ENCODE measurements around the gene HOXA5.

- TF ChIP-seq, protein P1, sequence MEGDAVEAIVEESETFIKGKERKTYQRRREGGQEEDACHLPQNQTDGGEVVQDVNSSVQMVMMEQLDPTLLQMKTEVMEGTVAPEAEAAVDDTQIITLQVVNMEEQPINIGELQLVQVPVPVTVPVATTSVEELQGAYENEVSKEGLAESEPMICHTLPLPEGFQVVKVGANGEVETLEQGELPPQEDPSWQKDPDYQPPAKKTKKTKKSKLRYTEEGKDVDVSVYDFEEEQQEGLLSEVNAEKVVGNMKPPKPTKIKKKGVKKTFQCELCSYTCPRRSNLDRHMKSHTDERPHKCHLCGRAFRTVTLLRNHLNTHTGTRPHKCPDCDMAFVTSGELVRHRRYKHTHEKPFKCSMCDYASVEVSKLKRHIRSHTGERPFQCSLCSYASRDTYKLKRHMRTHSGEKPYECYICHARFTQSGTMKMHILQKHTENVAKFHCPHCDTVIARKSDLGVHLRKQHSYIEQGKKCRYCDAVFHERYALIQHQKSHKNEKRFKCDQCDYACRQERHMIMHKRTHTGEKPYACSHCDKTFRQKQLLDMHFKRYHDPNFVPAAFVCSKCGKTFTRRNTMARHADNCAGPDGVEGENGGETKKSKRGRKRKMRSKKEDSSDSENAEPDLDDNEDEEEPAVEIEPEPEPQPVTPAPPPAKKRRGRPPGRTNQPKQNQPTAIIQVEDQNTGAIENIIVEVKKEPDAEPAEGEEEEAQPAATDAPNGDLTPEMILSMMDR (IDR thresholded peaks at IDR 0.05; ENCODE audit: insufficient read depth, low read length): no peak
- TF ChIP-seq GABPA (IDR thresholded peaks at IDR 0.05; ENCODE audit: low read depth): no peak
Measured at GRCh38 chr7:27165089-27165995, 21.9 kb upstream of the HOXA5 start, which contains the start of gene HOXA9.

Data from HL-60 (cell line).